ENCODE measurements around the gene CADM2.

The CADM2 gene

DNA sequence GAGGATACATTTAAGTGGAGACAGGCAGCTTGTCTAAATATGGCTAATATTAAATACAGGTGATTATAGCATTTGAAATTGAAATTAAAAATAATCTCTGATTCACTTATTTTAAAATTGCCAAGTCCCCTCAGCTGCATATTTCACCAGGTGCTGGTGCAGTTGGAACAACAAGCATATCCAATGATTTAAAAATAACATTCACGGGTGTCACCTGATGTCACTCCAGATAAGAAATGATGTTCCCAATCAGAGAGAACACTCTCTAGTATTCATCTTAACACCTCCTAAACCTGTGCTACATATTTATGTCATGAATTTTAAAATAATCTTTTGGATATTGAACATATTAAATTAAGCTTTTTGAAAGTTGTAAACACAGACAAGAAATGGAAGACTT is 249.9 kb downstream of the CADM2 start:
- no peak for DNase-seq

GRCh38 chr3:85210540-85210939 is 251.8 kb downstream of the CADM2 start:
- no peak for DNase-seq

GRCh38 chr3:85228966-85229365 is 270.2 kb downstream of the CADM2 start:
- no peak for DNase-seq

DNA sequence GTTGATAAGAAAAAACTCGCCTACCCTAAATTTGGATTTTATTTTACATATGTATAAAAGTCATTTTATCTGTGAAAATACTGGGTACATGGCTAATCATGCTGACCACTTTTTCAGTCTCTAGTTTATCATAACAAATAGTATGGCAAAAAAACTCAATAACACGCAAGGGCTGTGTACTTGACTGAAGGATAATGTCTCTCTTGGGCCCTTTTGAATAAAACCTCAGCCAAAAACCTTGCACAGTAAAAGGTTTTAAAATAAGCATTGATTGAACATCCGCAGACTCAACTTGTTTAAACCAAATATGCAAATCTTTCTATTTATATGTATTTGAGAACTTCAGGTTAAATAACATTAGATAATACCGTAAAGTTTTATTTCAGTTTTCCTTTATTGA is 285.3 kb downstream of the CADM2 start:
- DNase-seq: no peak

- no peak for DNase-seq
Measured at GRCh38 chr3:85244519-85244918, 285.7 kb downstream of the CADM2 start.

- DNase-seq: no peak
Measured at GRCh38 chr3:85251766-85252165, 293.0 kb downstream of the CADM2 start.

GRCh38 chr3:85252686-85253085 is 293.9 kb downstream of the CADM2 start:
- DNase-seq: no peak

DNA sequence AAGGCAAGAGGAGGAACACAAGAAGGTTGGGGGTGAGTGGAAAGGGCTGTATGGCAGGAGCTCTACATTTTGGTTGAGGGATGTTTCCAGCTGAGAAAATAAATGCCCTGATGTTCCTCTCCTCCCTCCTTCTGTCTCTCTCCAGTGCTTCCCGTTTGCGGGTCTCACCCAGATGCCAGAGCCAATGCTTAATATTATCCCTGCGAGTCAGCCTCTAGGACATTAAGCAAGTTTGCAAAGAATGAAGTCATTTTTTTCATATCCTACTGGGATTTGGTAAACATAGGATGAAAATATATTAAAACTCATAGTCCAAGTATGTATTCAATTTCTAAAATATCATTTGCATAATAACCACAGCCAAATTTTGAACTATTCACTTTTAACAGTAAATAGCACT is 295.9 kb downstream of the CADM2 start:
- peak; percentile 78 for DNase-seq

DNA sequence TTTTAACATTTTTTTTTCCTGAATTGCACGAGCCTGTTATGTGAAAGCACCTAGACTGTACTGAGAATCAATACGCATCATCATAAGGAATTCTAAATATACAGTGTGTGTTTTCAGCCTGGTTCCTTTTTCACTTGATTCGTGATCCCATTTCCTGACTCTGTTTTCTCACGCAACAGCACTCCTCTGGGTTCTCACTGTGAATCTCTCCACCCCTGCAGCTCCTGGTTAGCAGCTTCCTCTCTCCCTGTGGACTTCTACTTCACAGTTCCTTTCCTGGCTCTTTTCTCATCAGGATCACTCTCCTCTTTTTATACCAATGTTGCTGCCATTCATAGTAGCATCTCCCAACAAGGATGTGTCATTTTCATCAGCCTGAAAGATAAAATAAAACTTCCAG is 297.2 kb downstream of the CADM2 start:
- DNase-seq: peak; percentile 17

DNA sequence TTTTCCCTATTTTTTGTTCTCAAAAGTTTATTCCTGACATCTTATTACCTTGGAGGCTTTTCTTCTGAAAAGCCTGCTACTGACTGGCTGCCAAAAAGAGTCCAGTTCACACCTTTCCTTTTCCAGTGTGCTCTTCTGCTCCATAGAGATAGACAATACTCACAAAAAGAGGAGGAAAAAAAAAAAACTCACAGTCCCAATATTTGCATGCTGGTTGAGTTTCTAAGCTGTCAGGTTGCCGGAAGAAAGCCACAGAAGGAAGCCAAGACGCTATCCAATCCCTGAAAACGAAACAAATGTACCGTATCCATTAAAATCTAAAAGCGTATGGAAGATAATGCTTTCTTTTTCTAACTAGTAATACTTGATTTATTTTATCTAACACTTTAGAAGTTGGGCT is 299.5 kb downstream of the CADM2 start:
- no peak for DNase-seq

- DNase-seq: no peak
Measured at GRCh38 chr3:85258819-85259218, 300.0 kb downstream of the CADM2 start.

DNA sequence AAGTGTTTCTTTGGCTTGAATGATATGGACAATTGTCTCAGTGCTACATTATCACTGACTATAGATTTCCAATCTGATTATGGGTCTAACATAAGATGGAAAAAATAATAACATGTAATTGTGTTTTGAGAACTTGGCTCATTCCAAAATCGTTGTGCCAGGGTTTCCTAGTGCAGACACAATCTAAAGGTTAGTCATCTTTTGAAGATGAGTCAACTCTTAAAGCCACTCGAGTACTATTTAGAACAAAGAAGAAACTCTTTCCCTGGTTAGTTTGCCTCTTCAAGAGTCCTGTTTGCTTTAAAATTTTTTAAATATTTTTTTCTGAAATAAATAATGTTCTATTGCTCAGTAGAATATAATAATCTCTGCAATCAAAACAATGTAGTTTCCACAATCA is 301.0 kb downstream of the CADM2 start:
- DNase-seq: peak; percentile 1

- DNase-seq: no peak
Measured at GRCh38 chr3:85264381-85264780, 305.6 kb downstream of the CADM2 start.

DNA sequence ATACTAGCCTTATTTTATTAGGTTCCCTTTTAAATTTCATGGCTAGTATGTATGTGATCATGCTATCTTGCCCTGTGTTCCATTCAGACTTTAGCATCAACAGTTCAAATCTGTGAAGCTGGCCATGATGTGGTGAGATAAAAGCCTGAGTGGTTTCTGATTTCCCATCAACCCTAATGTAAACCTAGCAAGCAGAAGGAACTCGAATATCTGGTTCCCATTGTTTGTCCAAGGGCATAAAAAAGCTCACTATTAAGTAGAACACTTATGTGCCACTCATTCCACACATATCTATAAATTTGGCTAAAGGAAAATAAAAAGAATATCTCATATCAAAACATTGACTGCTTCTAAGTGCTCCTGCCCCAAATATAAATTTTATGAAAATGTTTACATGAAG is 311.7 kb downstream of the CADM2 start:
- no peak for DNase-seq

- DNase-seq: no peak
Measured at GRCh38 chr3:85271911-85272310, 313.1 kb downstream of the CADM2 start.

DNA sequence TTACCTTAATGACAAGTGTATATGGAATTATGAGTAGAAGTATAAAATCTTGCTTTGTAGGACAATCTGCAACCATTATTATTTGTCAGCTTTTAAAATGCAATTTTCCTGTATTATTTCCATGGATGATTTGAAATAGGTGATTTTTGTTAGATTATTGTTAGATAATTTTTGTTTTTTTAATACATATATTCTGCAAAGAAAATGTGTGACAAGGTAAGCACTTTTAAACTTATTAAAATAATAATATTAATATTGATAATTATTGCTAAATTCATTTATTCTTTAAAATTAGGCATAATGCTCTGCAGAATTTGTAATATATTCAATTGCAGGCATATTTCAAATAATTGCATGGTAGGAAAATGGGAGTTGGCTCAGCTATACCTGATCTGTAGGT is 329.5 kb downstream of the CADM2 start:
- DNase-seq: no peak

GRCh38 chr3:85297291-85297690 is 338.5 kb downstream of the CADM2 start:
- no peak for DNase-seq

- no peak for DNase-seq
Measured at GRCh38 chr3:85298032-85298431, 339.2 kb downstream of the CADM2 start.

DNA sequence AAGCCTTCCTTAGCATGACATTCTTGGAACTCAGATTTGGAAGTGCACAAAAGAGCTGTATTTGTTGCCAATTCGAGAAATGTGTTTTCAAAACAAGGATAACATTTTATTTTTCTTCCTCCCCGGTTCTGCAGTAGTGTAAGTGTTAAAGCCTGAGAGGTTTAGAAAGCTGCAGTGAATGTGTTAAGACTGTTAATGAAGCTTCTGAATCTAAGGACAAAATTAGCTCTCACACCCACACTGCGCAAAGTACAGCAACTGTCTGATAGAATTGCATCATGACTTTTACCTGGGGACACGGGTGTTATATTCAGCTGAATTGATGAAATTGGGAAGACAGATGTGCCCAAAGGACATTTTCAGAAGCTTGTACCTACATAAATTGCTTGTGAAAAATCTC is 344.4 kb downstream of the CADM2 start:
- no peak for DNase-seq

DNA sequence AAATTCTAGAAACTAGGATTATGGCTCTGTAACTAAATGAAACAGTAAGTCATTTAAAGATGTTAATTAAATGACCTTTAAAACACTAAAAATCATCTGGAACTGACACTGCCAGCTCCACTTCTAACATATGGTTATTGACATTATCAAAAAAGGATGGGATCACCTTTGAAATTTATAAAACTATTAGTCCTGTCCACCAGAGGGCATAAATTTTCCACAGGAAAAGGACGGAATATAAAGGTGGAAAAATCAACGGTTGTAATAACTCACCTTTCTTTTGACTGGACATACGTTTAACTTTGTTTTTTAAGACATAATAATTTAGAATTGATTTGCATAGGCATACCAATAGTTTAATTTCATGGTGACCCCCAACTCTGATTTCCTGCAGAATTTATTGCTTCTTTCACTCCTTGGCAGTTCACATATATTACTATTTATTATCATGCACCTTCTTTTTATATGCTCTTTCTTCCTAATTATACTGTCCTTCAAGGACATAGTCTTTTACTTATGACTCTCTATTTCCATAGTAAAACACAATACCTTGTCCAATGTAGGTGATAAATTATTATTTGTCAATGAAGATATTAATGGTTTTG is 345.7 kb downstream of the CADM2 start:
- peak; percentile 2 for DNase-seq

DNA sequence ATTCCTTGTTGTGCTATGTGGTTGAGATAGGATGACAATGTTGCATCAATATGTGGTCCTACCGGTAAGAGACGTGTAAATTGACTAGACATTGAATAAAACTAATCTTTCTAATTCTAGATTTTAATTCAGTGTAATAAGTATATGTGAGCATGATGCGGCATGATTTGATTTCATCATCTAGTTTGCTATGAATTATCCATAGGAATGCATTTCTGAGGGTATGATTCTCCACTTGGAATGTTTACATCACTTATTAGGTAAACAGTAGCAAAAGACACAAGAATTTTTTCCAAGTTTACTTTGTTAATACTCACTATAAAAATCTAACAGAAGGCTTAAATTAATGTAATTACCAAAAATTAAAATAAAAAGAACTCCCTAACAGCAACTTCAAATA is 353.5 kb downstream of the CADM2 start:
- DNase-seq: no peak

DNA sequence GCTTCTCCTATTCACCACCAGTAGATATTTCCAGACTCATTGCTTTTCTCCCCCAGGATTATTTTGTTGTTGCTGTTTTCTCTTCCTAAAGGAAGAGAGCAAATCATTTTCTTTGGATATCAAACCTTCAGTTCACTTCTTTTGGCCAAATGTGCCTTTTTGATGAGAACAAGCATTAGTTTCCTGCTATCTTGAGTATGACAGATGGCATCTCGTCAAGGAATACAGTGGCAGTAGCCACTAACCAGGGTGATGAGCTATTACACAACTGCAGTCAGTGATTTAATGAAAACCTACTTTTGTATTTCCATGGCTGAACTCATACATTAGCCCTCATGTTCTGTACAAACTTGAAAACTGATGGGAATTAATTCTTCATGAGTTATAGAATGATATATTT is 354.6 kb downstream of the CADM2 start:
- DNase-seq: no peak

- no peak for DNase-seq
Measured at GRCh38 chr3:85316252-85316651, 357.5 kb downstream of the CADM2 start.

DNA sequence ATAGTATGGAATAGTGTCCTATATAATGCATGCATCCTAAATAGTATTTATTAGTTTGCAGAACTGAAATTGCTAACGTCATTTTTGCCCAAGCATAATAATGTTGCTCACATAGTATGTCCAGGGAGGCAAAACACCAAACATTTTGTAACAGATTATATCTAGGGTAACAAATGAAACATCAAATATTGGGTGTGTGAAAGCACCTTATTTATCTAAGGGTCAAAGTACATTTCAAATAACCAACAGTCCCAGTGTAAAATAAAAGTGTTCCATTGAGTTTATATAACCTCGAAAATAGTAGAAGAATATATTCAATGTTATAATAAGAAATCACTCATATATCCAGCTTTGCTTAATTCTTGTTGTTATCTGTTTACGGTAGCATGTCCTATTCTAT is 363.1 kb downstream of the CADM2 start:
- DNase-seq: no peak

DNA sequence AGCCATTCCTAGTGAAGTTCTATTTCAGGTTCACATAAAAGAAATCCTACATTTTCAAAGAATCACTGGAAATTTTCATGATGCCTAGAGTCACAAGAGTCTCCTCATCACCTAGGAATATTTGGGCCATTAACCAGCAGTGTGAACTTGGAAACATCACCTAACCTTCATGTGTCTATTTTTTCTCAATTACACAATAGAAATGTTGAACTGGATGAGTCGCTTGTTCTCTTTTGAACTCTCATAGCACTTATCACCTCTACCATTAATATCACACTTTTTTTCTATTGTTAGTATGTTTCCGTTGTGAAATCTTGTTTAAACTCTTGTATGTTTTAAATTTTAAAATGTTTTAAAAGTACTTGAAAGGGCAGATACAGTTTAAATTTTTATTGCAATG is 371.3 kb downstream of the CADM2 start:
- no peak for DNase-seq

DNA sequence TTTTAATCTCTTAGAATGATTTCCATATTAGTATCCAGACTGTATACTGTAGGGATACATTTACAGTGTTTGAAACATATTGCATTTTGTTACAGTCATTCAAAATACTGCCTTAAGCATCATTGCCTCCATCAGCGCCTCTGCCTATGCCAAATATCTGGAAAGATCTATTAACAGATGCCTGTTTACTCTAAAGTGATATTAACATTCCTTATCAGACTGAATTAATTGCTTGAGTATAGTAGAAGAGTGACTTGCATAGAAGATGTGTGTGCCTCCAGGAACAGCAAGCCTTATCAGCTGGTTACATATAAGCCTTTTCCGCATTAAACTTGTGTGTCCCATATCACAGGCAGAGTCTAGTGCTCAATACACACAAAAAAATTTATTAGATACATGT is 379.1 kb downstream of the CADM2 start:
- DNase-seq: no peak

Data from fibroblast of upper back skin (primary cell).